ENCODE measurements around the gene NISCH. TPM values are rescaled to one million over a fixed set of nuclear protein-coding genes. Genes with fewer than 3 reads are reported as not detected.

Gene NISCH
- total and polyA plus RNA-seq, 2 donors, result 27.6 to 62.3 TPM

DNA sequence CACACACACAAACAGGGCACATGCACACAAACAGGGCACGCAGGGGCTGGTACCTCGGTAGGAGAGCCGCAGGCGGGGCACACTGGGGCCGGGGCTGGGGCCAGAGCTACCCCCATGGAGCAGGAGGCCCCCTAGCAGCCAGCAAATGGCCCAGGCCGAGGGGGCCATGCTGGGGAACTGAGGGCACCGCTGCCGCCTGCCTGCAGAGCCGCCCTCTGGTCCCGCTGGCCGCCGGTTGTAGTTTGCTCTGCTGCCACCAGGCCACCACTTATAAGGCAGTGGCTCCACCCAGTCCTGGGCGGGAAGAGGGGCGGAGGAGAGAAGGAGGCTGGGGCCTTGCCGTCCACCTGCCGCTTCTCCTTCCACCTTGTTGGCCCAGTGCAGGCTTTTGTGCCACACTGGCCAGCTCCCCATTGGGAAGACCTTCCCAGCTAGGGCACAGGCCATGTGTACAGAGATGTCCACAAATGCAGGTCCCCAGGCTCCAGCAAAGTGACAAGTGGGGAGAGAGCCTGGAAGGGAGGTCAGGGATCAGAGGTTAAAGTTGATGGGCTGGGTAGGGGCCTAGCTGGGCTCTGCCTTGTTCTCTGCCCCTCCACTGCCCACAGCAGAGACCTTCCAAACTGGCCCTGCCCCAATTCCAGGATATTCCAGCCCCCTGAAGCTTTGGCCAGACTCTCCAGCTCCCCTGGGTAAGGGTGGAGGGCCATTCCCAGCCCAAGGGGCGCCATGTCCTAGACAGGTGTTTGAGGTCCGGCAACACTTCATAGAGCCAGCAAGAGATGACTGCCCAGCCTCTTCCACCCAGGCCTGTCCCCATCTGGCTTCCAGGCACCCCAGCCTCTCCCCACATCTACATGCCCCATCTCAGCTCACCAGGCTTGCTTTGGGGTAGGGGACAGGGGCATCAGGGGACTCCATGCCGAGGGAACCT is 10.3 kb upstream of the NISCH start, which contains the start of gene SEMA3G:
TSS of gene SEMA3G (minus strand) at position 244 of the 934 bp plus-strand sequence. CDS start at position 168, 76 bp downstream.
- Histone ChIP-seq H3K9me3 (ENCODE audit: control insufficient read depth in 2 of 2, insufficient read depth in 1 of 2, low read length in 1 of 2) (no peaks in the 10 kb centered on the region), H3K4me1 (ENCODE audit: control insufficient read depth in 2 of 2, insufficient read depth in 2 of 2, low read length in 2 of 2) (peaks cover 2 to 10% of the 10 kb centered on the region in 2 donors), H3K27me3 (ENCODE audit: control insufficient read depth in 2 of 2, insufficient read depth in 1 of 2, low read length in 1 of 2) (no peaks in the 10 kb centered on the region), H3K36me3 (ENCODE audit: control insufficient read depth in 2 of 2, insufficient read depth in 2 of 2, low read length in 1 of 2) (no peaks in the 10 kb centered on the region), H3K4me3 (ENCODE audit: low read length in 2 of 2) (no peak within 1 kb of the TSS), H3K27ac (ENCODE audit: low read depth in 1 of 2, low read length in 1 of 2) (no peak within 1 kb of the TSS)
- 30% methylated on average over 19 of the region's 19 CpGs for WGBS
- peak in 6 of 9 donors; percentile 19 to 65 (median 38) for DNase-seq (ENCODE audit: low read depth in 6 of 9, low spot score in 9 of 9)

DNA sequence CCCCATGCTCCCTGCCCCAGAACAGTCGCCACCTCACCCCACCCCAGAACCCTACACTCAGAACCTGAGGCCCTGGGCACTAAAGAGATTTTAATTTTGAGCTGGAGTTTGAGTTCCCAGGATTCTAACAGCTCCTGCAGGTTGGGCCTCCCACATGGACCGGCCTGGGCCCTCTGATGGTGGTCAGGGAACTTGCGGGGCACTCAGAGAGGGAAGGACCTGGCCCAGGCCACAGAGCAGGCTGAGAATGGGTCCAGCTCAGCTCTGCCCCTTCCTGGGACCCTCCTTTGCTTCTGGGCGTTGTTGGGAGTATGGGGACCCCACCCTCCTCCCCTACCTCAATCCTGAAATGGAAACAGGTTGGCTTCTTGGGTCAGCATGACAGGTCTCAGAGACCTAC is 9.4 kb upstream of the NISCH start:
- H3K36me3 ChIP-seq (ENCODE audit: control insufficient read depth in 2 of 2, insufficient read depth in 2 of 2, low read length in 1 of 2), result no peaks in the 10 kb centered on the region
- H3K27me3 ChIP-seq (ENCODE audit: control insufficient read depth in 2 of 2, insufficient read depth in 1 of 2, low read length in 1 of 2), result no peaks in the 10 kb centered on the region
- H3K4me1 ChIP-seq (ENCODE audit: control insufficient read depth in 2 of 2, insufficient read depth in 2 of 2, low read length in 2 of 2), result peaks cover 2 to 10% of the 10 kb centered on the region in 2 donors
- 93% methylated on average over 4 of the region's 4 CpGs for WGBS
- H3K9me3 ChIP-seq (ENCODE audit: control insufficient read depth in 2 of 2, insufficient read depth in 1 of 2, low read length in 1 of 2), result no peaks in the 10 kb centered on the region
- no peak overlapping the region for H3K27ac ChIP-seq (ENCODE audit: low read depth in 1 of 2, low read length in 1 of 2)
- H3K4me3 ChIP-seq (ENCODE audit: low read length in 2 of 2), result no peak overlapping the region
- DNase-seq (ENCODE audit: low read depth in 6 of 9, low spot score in 9 of 9), result no peak

DNA sequence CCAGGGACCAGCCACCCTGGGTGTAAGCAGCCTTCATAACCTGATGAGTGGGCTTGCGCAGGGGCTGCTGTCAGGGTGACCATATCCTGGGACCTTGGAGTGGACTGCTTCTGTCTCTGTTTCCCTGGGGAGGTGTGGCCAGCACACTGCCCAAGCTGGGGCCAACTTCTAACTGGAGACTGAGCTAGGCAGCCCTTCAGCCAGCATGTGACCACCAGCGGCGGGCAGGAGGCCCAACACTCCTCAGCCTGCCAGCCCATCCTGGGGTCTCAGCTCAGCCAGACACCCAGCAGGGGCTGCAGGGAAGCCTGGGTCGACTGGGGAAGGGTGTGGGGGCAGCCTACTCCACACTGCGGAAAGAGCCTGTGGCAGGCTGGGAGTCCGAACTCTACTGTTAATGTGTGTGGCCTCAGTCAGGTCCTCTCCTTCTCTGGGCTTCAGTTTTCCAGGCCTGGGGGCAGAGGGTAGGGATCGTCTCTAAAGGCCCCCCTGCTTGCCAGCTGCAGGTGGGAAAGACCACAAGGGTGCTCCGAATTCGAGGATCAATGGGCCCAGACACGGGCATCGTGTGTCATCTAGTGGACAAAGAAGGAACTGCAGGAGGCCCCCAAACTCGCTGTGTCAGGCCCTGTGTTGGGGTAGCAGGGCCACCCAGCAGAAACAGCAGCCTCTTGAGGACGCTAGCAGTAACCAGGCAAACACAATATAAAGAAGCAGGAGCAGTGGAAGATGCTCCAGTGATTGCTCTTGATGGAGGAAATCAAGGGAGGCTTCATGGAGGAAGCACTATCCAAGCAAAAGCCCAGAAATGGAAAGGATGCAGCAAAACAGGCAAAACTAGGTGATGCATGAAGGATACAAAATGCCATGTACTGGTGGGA is 8.5 kb upstream of the NISCH start:
- Histone ChIP-seq H3K4me3 (ENCODE audit: low read length in 2 of 2) (no peak overlapping the region), H3K9me3 (ENCODE audit: control insufficient read depth in 2 of 2, insufficient read depth in 1 of 2, low read length in 1 of 2) (no peaks in the 10 kb centered on the region), H3K27ac (ENCODE audit: low read depth in 1 of 2, low read length in 1 of 2) (no peak overlapping the region), H3K27me3 (ENCODE audit: control insufficient read depth in 2 of 2, insufficient read depth in 1 of 2, low read length in 1 of 2) (no peaks in the 10 kb centered on the region), H3K4me1 (ENCODE audit: control insufficient read depth in 2 of 2, insufficient read depth in 2 of 2, low read length in 2 of 2) (peaks cover 2 to 10% of the 10 kb centered on the region in 2 donors), H3K36me3 (ENCODE audit: control insufficient read depth in 2 of 2, insufficient read depth in 2 of 2, low read length in 1 of 2) (no peaks in the 10 kb centered on the region)
- DNase-seq (ENCODE audit: low read depth in 6 of 9, low spot score in 9 of 9), result peak in 8 of 9 donors; percentile 60 to 87 (median 74)
- 40% methylated on average over 13 of the region's 13 CpGs for WGBS

DNA sequence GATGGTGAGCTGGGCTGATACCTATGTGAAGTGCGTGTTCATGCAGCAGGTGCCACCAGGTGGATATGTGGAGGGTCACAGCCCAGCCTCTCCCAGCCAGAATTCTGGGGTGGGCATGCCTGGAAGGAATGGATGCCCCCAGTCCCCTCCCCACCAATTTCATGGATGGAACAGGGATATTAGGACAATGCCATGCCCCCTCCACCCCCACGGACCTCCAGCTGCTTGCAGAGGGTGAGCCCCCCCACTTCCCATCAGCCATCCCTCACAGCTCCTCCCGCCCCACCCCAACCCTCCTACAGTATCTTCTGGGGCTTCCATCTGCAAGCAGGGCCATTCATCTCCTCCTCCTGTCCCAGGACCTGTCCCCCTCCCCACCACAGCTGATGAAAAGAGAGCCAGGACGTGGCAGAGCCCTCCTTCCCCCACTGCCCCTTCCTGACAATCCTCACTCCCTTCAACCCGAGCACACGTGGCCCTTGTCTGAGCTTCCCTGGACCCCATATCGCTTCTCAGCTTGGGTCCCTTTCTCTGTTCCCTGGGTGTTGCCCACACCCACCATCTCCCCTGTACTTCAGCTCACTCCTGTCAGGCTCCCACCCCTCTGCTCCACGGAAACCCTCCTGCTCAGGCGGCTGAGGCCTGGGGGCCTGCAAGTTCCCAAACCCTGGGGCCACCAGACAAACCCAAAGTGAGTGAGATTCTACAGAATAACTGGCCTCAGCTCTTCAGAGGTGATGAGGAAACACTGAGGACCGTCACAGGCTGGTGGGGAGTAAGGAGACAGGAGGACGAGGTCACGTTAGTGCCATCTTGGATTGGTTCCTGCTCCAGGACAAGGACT is 7.7 kb upstream of the NISCH start:
- H3K27ac ChIP-seq (ENCODE audit: low read depth in 1 of 2, low read length in 1 of 2), result no peak overlapping the region
- no peaks in the 10 kb centered on the region for H3K36me3 ChIP-seq (ENCODE audit: control insufficient read depth in 2 of 2, insufficient read depth in 2 of 2, low read length in 1 of 2)
- H3K9me3 ChIP-seq (ENCODE audit: control insufficient read depth in 2 of 2, insufficient read depth in 1 of 2, low read length in 1 of 2), result no peaks in the 10 kb centered on the region
- WGBS, result 92% methylated on average over 12 of the region's 12 CpGs
- H3K4me3 ChIP-seq (ENCODE audit: low read length in 2 of 2), result no peak overlapping the region
- H3K4me1 ChIP-seq (ENCODE audit: control insufficient read depth in 2 of 2, insufficient read depth in 2 of 2, low read length in 2 of 2), result peaks cover 2 to 10% of the 10 kb centered on the region in 2 donors
- DNase-seq (ENCODE audit: low read depth in 6 of 9, low spot score in 9 of 9), result no peak
- H3K27me3 ChIP-seq (ENCODE audit: control insufficient read depth in 2 of 2, insufficient read depth in 1 of 2, low read length in 1 of 2), result no peaks in the 10 kb centered on the region

DNA sequence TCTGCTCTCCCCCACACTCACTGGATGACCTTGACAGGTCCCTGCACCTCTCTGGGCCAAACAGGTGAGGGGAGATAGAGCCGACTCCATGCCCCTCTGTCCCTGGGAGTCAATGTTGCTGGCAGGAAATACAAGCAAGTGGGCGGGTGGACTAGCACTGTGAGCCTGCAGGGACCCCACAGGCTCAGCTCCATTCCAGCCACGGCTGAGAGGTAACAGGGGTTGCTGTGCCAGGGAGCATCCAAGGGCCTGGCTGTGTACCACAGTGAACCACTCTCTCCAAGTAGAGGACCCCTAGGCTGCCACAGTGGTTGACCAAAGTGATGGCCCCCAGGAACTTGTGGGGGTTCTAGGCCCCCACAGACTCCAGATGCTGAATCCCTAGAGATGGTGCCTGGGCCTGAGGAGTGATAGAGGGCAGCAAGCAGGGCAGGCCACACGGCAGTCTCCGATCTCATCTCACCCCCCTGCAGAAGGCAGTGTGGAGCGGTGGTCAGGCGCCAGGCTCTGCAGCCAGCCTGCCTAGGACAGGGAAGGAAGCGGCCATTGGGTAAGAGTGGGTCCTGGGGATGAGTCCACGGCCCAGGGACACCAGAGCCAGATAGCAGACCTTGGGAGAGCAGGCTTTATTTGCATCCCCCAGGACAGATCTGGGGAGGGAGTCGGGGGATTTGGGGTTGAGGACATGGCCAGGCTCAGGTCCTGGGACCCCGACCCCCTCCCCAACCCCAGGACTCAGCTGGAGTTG is 4.7 kb upstream of the NISCH start:
- no peak overlapping the region for H3K27ac ChIP-seq (ENCODE audit: low read depth in 1 of 2, low read length in 1 of 2)
- no peaks in the 10 kb centered on the region for H3K9me3 ChIP-seq (ENCODE audit: control insufficient read depth in 2 of 2, insufficient read depth in 1 of 2, low read length in 1 of 2)
- no peaks in the 10 kb centered on the region for H3K36me3 ChIP-seq (ENCODE audit: control insufficient read depth in 2 of 2, insufficient read depth in 2 of 2, low read length in 1 of 2)
- no peak overlapping the region for H3K4me3 ChIP-seq (ENCODE audit: low read length in 2 of 2)
- DNase-seq (ENCODE audit: low read depth in 6 of 9, low spot score in 9 of 9), result no peak
- 95% methylated on average over 11 of the region's 11 CpGs for WGBS
- peaks cover 7 to 15% of the 10 kb centered on the region in 2 donors for H3K4me1 ChIP-seq (ENCODE audit: control insufficient read depth in 2 of 2, insufficient read depth in 2 of 2, low read length in 2 of 2)
- no peaks in the 10 kb centered on the region for H3K27me3 ChIP-seq (ENCODE audit: control insufficient read depth in 2 of 2, insufficient read depth in 1 of 2, low read length in 1 of 2)

DNA sequence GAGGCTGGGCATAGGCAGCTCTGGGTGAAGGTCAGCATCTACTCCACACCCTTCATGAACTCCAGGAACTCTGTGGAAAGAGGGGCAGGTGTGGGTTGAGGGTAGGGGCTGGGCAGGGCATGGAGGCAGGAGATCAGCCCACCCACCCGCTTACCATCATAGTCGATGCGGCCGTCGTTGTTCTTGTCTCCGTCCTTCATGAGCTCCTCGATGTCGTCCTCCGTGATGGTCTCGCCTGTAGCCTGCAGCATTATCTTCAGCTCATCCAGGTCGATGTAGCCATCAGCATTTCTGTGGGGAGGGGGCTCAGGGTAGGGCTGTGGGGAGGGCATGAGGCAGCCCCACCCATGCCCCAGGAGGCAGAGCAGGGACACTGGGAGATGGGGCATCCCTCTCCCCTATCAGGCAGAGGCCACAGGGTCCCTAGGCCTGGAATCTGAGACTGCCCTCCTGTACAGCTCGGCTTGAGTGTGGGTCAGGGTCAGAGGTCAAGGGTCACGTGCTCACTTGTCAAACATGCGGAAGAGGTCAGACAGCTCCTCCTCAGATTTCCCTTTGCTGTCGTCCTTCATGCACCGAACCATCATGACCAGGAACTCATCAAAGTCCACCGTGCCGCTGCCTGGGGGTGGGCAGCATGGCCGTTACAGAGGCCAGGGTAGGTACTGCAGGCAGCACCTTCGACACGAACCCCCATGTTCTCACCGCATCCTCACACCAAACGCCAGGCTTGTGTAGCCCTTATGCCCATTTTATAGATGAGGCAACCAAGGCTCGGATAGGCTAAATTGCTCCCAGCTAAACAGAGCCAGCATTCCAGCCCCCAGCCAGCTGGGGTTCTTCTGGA is 3.9 kb upstream of the NISCH start:
- DNase-seq (ENCODE audit: low read depth in 6 of 9, low spot score in 9 of 9), result no peak
- peak overlapping the region in 1 of 2 donors; percentile 15 for H3K27ac ChIP-seq (ENCODE audit: low read depth in 1 of 2, low read length in 1 of 2)

DNA sequence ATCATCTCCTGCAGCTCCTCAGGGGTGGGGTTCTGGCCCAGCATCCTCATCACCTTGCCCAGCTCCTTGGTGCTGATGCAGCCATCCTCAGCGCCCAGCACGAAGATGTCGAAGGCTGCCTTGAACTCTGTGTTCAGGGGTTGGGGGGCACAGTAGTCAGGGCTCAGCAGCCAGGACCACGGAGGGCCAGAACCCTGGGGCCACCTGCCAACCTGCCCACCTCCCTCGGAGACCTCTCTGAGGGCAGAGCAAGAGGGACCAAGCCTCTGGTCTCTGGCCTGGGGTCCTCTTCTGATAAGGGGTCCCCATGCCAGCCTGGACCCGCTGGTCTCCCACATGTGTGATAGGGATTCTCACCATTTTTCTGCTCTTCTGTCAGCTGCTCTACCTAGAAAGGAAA is 3.3 kb upstream of the NISCH start:
- Histone ChIP-seq H3K27ac (ENCODE audit: low read depth in 1 of 2, low read length in 1 of 2) (no peak overlapping the region), H3K9me3 (ENCODE audit: control insufficient read depth in 2 of 2, insufficient read depth in 1 of 2, low read length in 1 of 2) (no peaks in the 10 kb centered on the region), H3K36me3 (ENCODE audit: control insufficient read depth in 2 of 2, insufficient read depth in 2 of 2, low read length in 1 of 2) (no peaks in the 10 kb centered on the region), H3K27me3 (ENCODE audit: control insufficient read depth in 2 of 2, insufficient read depth in 1 of 2, low read length in 1 of 2) (no peaks in the 10 kb centered on the region), H3K4me1 (ENCODE audit: control insufficient read depth in 2 of 2, insufficient read depth in 2 of 2, low read length in 2 of 2) (peaks cover 16 to 20% of the 10 kb centered on the region in 2 donors), H3K4me3 (ENCODE audit: low read length in 2 of 2) (no peak overlapping the region)
- no peak for DNase-seq (ENCODE audit: low read depth in 6 of 9, low spot score in 9 of 9)
- 97% methylated on average over 6 of the region's 6 CpGs for WGBS

More for the DNA sequence above, 3.9 kb upstream of the NISCH start:
- no peaks in the 10 kb centered on the region for H3K9me3 ChIP-seq (ENCODE audit: control insufficient read depth in 2 of 2, insufficient read depth in 1 of 2, low read length in 1 of 2)
- no peaks in the 10 kb centered on the region for H3K36me3 ChIP-seq (ENCODE audit: control insufficient read depth in 2 of 2, insufficient read depth in 2 of 2, low read length in 1 of 2)
- no peaks in the 10 kb centered on the region for H3K27me3 ChIP-seq (ENCODE audit: control insufficient read depth in 2 of 2, insufficient read depth in 1 of 2, low read length in 1 of 2)
- peaks cover 11 to 18% of the 10 kb centered on the region in 2 donors for H3K4me1 ChIP-seq (ENCODE audit: control insufficient read depth in 2 of 2, insufficient read depth in 2 of 2, low read length in 2 of 2)
- 96% methylated on average over 24 of the region's 24 CpGs for WGBS
- no peak overlapping the region for H3K4me3 ChIP-seq (ENCODE audit: low read length in 2 of 2)

All from thymus (tissue), 11 donors.